GM10266 (cell line): ENCODE data around the gene PAM.

Experiments used
- DNase-seq: peaks from one replicate; pipeline ENCODE4 v3.0.0; 2012; ENCODE audit errors: extremely low spot score
- TF ChIP-seq, protein P1 (sequence below): IDR thresholded peaks from 2 replicates; pipeline ENCODE4 v1.5.1; 2012; ENCODE audit warnings: mild to moderate bottlenecking, low read depth; ENCODE audit not compliant: control insufficient read depth, insufficient read depth; ENCODE audit errors: missing control alignments

Gene PAM

DNA sequence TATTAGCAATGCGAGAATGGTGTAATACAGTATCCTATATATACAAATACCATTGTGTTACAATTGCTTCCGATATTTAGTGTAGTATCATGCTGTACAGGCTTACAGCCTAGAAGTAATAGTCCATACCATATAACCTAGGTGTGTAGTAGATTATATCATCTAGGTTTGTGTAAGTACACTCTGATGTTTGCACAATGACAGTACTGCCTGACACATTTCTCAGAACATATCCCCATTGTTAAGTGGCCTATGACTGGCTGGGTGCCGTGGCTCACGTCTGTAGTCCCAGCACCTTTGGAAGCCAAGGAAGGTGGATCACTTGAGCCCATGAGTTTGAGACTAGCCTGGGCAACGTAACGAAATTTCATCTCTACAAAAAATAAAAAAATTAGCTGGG lies 124.6 kb downstream of the PAM start:
- TF ChIP-seq, protein P1, sequence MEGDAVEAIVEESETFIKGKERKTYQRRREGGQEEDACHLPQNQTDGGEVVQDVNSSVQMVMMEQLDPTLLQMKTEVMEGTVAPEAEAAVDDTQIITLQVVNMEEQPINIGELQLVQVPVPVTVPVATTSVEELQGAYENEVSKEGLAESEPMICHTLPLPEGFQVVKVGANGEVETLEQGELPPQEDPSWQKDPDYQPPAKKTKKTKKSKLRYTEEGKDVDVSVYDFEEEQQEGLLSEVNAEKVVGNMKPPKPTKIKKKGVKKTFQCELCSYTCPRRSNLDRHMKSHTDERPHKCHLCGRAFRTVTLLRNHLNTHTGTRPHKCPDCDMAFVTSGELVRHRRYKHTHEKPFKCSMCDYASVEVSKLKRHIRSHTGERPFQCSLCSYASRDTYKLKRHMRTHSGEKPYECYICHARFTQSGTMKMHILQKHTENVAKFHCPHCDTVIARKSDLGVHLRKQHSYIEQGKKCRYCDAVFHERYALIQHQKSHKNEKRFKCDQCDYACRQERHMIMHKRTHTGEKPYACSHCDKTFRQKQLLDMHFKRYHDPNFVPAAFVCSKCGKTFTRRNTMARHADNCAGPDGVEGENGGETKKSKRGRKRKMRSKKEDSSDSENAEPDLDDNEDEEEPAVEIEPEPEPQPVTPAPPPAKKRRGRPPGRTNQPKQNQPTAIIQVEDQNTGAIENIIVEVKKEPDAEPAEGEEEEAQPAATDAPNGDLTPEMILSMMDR: no peak
- DNase-seq: no peak

DNA sequence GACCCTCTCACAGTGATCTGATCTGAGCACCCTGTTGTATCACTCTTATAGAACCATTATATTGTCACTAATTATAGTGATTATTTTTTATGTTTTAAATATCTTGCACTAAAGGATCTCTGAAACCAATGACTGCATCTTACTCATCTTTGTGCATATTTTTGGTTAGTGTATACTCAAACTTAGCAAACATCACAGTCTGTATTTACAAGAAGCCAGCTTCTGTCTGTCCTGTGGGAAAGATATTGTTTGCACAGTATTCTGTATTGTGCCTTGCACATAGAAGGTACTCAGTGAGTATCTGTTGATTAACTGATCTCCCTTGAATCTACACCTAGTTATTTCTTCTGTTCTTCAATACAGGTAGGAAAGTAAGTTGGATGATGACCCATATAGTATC lies 131.5 kb downstream of the PAM start:
- no peak for DNase-seq
- TF ChIP-seq, protein P1: no peak

DNA sequence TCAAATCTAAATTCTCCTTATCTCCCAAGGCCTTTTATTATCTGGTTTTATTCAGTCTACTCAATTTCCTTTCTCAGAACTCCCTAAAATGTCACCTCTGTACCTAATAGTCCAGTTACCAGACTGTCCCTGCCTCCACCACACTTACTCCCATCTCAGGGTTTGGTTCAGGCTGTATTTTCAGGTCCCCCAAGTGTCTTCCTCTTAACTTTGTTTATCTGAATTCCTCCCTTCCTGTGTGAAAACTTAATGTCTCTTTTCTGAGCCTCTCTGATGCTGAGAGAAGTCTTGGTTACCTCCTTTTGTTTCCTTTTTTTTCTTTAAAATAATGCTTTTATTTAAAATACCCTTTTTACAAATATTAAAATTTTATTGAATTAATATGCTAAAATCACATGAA lies 133.4 kb downstream of the PAM start:
- DNase-seq: no peak
- TF ChIP-seq, protein P1: no peak

DNA sequence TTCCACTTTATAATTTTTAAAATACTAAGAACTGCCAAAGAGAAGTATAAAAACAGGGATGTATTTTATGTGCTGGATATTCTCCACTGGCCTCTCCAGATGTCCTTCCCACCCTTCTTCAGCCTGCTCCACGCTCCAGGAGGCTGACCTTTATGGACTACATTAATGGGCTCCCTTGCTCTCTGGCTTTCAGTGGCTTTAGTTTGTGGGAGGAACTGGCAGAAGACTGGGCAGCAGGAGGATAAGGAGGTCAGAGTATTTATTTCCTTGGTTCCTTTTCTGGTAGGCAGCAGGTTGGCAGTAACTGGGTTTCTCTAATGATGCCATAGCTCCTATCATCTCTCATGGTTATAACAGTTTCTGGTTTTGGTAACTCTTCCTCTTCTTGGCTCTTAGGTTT lies 133.9 kb downstream of the PAM start:
- TF ChIP-seq, protein P1: no peak
- DNase-seq: no peak

DNA sequence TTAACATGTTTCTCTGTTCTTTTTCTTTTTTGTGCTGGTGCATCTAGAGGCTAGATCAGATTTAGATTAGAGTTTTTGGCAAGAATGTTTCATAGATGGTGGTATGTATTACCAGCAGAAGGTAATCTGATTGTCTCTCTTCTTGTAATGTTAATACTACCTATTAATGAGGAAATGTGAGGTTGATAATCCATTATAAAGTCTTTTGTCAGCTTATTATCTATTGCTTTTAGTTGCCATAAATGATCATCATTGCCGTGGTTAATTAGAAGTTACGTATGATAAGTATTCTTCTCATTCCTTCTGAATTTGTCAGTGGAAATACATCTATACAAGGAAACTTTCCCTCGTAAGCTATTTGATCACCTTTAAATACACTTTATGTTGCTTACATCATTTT lies 135.0 kb downstream of the PAM start:
- TF ChIP-seq, protein P1: no peak
- no peak for DNase-seq

DNA sequence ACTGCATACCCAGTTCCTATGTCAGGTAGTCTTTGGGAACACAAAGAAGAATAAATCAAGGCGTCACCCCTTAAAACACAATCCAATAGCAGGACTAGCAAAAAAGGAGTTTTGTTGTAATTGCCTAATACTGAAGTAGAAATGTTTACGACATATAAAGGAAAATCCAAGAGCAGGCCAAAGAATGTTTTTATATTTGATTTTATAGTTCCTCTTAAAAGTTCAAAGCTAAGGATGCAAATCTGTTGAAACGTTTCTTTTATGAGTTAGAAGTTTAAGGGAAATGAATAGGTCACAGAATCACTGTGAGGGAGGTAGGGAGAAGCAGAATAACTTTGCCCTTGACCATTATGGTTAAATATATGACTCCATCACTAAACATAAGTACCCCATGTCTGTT lies 136.1 kb downstream of the PAM start:
- TF ChIP-seq, protein P1: no peak
- no peak for DNase-seq

DNA sequence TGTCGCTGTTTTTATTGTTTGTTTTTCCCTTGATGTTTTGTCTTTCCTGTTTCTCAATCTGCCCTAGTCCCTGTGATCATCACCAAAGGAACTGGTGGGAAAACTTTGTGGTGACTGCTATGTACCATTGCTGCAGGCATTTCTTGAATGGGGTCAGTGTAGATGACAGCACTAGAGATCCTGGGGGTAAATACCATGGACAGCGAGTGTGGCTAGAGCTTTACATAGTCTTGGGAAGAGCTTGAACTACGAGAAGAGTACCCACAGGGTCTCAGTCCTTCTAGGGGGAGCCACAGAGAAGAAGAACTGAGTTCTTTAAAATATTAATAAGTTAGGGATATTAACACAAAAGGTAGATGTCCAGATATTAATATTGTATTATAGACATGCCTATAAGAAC lies 138.8 kb downstream of the PAM start:
- DNase-seq: no peak
- TF ChIP-seq, protein P1: no peak

DNA sequence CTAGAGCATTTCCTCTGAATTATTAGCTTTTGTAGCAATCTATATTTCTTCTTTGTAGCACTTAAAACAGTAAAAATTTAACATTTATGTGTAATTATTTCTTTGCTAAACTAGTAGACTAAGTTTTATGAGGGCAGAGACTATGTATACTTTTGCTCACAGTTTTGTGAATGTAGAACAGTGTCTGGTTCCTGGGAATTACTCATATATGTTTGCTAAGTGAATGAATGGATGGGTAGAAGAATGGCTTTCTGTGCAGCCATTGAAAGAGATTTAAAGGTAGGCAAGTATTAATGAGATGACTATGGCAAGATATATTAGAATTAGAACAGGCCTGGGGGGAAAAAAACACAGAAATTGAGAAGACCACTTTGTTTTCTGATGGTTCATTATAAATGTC lies 140.1 kb downstream of the PAM start:
- TF ChIP-seq, protein P1: no peak
- DNase-seq: no peak
